Activated B cell treated with CpG ODN at 0.5 μM for 24 hours (primary cell): Measurements from ENCODE around the gene RAP2A. TPM values are rescaled to one million over a fixed set of nuclear protein-coding genes. Genes with fewer than 3 reads are reported as not detected.
A peak's percentile ranks its signal among the peaks of the same experiment; 100 is the strongest.

Source experiments
- ATAC-seq: fragments of 200-7000 bp; cut with Tn5 transposase; one replicate; pipeline ENCODE4 v1.10.0; 2021; ENCODE audit warnings: low read depth, mild to moderate bottlenecking, moderate library complexity
- CTCF ChIA-PET: fragments of 350-600 bp; sonication (Branson Sonifier 250); formaldehyde crosslinking; loops from one replicate; lab custom pipeline; 2021; ENCODE audit warnings: antibody characterized with exemption; lab: Charles Lee
- POLR2A ChIA-PET: fragments of 350-600 bp; sonication (Branson Sonifier 250); formaldehyde crosslinking; loops from one replicate; lab custom pipeline; 2021; ENCODE audit warnings: antibody characterized with exemption; lab: Charles Lee
- DNase-seq: peaks from one replicate; pipeline ENCODE4 v3.0.0; 2022
- H3K27ac Mint-ChIP-seq: one replicate; pipeline ENCODE4 v1.8.0; 2020; ENCODE audit warnings: mixed read lengths
- H3K27me3 Mint-ChIP-seq: one replicate; pipeline ENCODE4 v1.8.0; 2021; ENCODE audit warnings: mixed read lengths
- H3K36me3 Mint-ChIP-seq: one replicate; pipeline ENCODE4 v1.8.0; 2021; ENCODE audit warnings: low read depth, mixed read lengths
- H3K4me1 Mint-ChIP-seq: one replicate; pipeline ENCODE4 v1.8.0; 2021; ENCODE audit warnings: mixed read lengths
- H3K4me3 Mint-ChIP-seq: one replicate; pipeline ENCODE4 v1.8.0; 2020; ENCODE audit warnings: mild to moderate bottlenecking, mixed read lengths
- H3K9me3 Mint-ChIP-seq: one replicate; pipeline ENCODE4 v1.8.0; 2020; ENCODE audit warnings: mixed read lengths
- intact Hi-C: fragments of 100-400 bp; cut with micrococcal nuclease; formaldehyde crosslinking; loops from one replicate; pipeline ENCODE4 v1.15.1; 2024
- total RNA-seq: library from RNA; stranded (reverse); gene quantifications from 2 replicates; pipeline ENCODE4 v1.2.3, GENCODE V29; 2022
- TF ChIP-seq, protein P1 (sequence below): fragments of 200-600 bp; IDR thresholded peaks from one replicate; pipeline ENCODE4 v1.8.0; 2022; ENCODE audit warnings: antibody characterized with exemption, mild to moderate bottlenecking

Gene RAP2A
- total RNA-seq, 1 donor from 2014 or later = 29.8 TPM

DNA sequence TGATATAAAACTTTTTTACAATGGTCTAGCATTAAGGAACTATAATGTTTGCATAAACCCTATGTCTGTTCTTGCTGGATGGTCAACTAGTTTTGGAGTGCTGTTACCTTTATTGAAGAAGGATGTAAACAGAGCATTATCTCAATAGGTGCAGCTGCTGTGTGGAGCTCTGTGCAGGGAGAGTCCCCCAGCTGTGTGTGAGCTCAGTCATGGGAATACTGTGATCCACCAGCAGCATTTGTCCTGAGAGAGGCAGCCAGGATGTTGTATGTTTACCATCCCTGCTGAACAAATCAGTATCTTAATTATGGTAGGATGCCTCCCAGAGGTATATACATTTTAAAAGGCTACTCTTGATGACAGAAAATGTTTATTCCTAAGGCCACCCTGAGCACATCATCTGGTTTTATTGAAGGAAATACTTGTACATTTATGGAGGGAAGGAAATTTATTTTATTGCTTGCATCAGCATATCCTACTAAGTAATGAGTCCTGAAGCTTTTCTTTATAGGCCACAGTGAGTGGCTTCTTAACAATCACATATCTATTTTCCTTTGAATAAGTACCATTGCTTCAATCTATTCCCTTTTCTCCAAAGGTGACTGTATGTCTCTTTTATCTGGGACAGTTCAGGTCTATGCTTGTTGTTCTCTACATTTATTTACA lies 11.7 kb downstream of the RAP2A start:
- intact Hi-C loops = no loop called here
- Mint-ChIP-seq H3K36me3 (peaks cover 11% of the 10 kb centered on the region), H3K9me3 (no peaks in the 10 kb centered on the region), H3K4me3 (no peak overlapping the region), H3K4me1 (peaks cover 6% of the 10 kb centered on the region), H3K27me3 (no peaks in the 10 kb centered on the region), H3K27ac (no peak overlapping the region)
- TF ChIP-seq, protein P1, sequence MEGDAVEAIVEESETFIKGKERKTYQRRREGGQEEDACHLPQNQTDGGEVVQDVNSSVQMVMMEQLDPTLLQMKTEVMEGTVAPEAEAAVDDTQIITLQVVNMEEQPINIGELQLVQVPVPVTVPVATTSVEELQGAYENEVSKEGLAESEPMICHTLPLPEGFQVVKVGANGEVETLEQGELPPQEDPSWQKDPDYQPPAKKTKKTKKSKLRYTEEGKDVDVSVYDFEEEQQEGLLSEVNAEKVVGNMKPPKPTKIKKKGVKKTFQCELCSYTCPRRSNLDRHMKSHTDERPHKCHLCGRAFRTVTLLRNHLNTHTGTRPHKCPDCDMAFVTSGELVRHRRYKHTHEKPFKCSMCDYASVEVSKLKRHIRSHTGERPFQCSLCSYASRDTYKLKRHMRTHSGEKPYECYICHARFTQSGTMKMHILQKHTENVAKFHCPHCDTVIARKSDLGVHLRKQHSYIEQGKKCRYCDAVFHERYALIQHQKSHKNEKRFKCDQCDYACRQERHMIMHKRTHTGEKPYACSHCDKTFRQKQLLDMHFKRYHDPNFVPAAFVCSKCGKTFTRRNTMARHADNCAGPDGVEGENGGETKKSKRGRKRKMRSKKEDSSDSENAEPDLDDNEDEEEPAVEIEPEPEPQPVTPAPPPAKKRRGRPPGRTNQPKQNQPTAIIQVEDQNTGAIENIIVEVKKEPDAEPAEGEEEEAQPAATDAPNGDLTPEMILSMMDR = no peak
- CTCF ChIA-PET = no interaction called here
- POLR2A ChIA-PET = no interaction called here
- no peak for DNase-seq
- no peak for ATAC-seq

DNA sequence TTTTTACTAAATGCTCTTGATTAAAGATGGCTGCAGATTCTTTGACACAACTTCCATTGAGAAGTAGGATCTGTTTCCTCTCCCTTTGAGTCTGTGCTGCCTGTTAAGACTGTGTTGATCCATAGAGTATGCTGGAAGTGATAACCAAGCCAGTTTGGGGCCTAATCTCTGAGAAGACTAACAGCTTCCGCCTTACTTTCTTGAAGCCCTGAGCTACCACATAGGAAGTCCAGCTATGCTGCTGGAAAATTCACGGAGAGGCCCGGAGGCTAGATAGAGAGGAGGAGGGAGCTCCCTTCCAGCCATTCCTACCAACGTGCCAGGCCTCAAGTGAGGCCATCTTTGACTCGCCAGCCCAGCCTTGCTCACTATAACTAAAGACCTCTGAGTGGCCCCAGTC lies 12.5 kb downstream of the RAP2A start:
- Mint-ChIP-seq H3K27ac (no peak overlapping the region), H3K4me1 (peaks cover 4% of the 10 kb centered on the region), H3K27me3 (no peaks in the 10 kb centered on the region), H3K36me3 (peaks cover 12% of the 10 kb centered on the region), H3K9me3 (no peaks in the 10 kb centered on the region), H3K4me3 (no peak overlapping the region)
- ATAC-seq (no peak), DNase-seq (no peak)
- ChIA-PET POLR2A (no interaction called here), CTCF (no interaction called here)
- TF ChIP-seq, protein P1 = no peak
- intact Hi-C loops = no loop called here

DNA sequence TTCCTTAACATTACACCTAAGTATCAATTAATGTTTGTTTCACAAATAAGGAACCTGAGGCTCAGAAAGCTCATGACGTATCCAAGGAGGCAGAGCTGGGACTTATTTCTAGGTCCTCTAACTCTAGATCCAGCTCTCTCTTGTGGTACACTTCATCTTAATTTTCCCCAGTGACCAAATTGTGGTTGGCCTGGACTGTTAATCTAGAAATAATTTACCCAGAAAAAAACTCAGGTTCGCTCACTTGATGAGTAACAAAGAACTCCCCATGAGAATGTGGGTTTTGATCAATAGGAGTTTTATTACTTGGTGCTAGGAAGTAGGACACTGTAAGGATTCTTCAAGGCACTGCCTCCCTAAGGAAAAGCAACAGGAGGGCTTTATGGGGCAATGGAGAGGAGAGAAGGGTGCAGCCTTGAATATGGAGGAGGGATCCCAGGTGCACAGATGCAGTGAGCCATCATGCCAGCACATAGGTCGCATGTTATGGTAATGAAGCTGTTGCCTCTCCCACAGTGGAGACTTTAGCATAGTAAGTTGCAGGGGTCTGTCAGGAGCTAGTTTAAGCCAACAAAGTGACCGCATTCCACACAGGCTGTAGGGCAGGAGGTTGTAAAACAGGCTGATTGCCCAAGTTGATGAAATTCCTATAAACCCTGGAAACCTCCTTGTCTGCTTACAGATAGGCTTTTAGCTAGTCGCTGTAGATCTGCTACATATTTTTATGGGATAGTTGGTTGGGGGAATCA lies 14.7 kb downstream of the RAP2A start:
- H3K27me3 Mint-ChIP-seq = no peaks in the 10 kb centered on the region
- peaks cover 24% of the 10 kb centered on the region for H3K36me3 Mint-ChIP-seq
- ATAC-seq = no peak
- DNase-seq = no peak
- intact Hi-C loops = loop anchor here (1.0 kb wide), 1 partner anchor 9 kb away; no protein-coding TSS in a partner anchor
- H3K9me3 Mint-ChIP-seq = peaks cover 6% of the 10 kb centered on the region
- H3K4me1 Mint-ChIP-seq = peaks cover 2% of the 10 kb centered on the region
- ChIA-PET CTCF (no interaction called here), POLR2A (interaction anchor here (0.6 to 2.3 kb wide), 4 partner anchors 9 to 227 kb away, joined by 3 to 8 read pairs (median 4); partner anchors contain the start of gene MBNL2)
- H3K4me3 Mint-ChIP-seq = no peak overlapping the region
- no peak overlapping the region for H3K27ac Mint-ChIP-seq
- TF ChIP-seq, protein P1 = no peak

DNA sequence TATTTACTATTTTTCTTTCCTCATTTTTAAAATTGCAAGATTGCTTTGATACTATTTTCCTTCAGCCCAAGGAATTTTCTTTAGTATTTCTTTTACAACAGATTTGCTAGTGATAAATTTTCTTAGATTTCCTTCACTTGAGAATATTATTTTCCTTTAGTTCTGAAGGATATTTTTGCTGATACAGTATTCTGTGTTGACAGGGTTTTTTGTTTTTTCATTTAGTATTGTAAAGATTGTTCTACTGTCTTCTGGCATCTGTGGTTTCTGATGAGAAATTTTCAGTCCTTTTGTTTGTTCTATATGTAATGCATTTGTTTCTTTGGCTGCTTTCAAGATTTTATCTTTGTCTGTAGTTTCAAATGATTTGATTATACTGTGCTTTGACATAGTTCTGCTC lies 20.7 kb downstream of the RAP2A start:
- Mint-ChIP-seq H3K4me1 (peaks cover 23% of the 10 kb centered on the region), H3K27ac (no peak overlapping the region), H3K36me3 (peaks cover 31% of the 10 kb centered on the region), H3K4me3 (no peak overlapping the region), H3K27me3 (no peaks in the 10 kb centered on the region), H3K9me3 (peaks cover 19% of the 10 kb centered on the region)
- intact Hi-C loops = no loop called here
- ATAC-seq = no peak
- TF ChIP-seq, protein P1 = no peak
- ChIA-PET POLR2A (no interaction called here), CTCF (no interaction called here)
- DNase-seq = no peak

DNA sequence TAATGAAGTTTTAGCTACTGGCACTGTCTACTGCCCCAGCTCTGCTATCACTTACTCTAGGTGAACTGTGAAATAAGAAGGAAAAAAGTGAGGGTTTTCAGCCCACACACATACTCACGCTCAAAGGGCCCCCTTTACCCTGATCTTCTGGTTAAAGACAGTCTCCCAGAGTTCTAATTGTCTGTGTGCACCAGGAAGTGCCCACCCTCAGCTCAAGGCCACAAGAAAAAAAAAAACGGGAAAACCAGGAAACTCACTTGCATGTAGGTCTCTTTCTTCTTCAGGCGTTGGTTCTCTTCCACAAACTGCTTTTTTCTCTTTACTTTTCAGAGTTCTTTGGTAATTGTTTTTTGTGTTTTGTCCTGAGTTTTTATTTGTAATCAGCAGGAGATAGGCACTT lies 22.1 kb downstream of the RAP2A start:
- no peak overlapping the region for H3K4me3 Mint-ChIP-seq
- peak overlapping the region; percentile 77 for H3K27ac Mint-ChIP-seq
- TF ChIP-seq, protein P1 = no peak

More for the DNA sequence above, 22.1 kb downstream of the RAP2A start:
- peaks cover 19% of the 10 kb centered on the region for H3K9me3 Mint-ChIP-seq
- POLR2A ChIA-PET = interaction anchor here (6.6 kb wide), 1 partner anchor 21 kb away, joined by 84 read pairs; the partner anchor contains the start of gene RAP2A
- H3K27me3 Mint-ChIP-seq = no peaks in the 10 kb centered on the region
- peaks cover 36% of the 10 kb centered on the region for H3K4me1 Mint-ChIP-seq
- ATAC-seq (no peak), DNase-seq (no peak)
- H3K36me3 Mint-ChIP-seq = peaks cover 31% of the 10 kb centered on the region
- CTCF ChIA-PET = no interaction called here
- intact Hi-C loops = no loop called here
